Pulmonary artery endothelial cell (primary cell): ENCODE measurements around the gene RNU1-3. TPM values are rescaled to one million over a fixed set of nuclear protein-coding genes. Genes with fewer than 3 reads are reported as not detected.
A peak's percentile ranks its signal among the peaks of the same experiment; 100 is the strongest.
"Not testable (repeated sequence)": the region's sequence is repeated elsewhere in the genome, so short reads cannot be mapped to it uniquely, and the experiment has no call there.

ENCODE experiments used
- DNase-seq: peaks from one replicate; pipeline ENCODE4 v3.0.0-alpha.2; 2011; ENCODE audit warnings: low read depth, low spot score
- total RNA-seq: library from RNA; depleted of rRNA; stranded (reverse); fragments of >200 nt; gene quantifications from 2 replicates; pipeline ENCODE4 v1.2.3, GENCODE V29; 2014

RNU1-3 gene
- total RNA-seq, 1 donor from 2014 or later = under 0.01 TPM

GRCh38 chr1:16656981-16657683, 9.6 kb downstream of the RNU1-3 start:
- not testable (repeated sequence) for DNase-seq

- not testable (repeated sequence) for DNase-seq
Observed at GRCh38 chr1:16656574-16656973, 10.2 kb downstream of the RNU1-3 start.

- DNase-seq = not testable (repeated sequence)
Observed at GRCh38 chr1:16651560-16651959, 15.2 kb downstream of the RNU1-3 start.

GRCh38 chr1:16649960-16650359, 16.8 kb downstream of the RNU1-3 start:
- DNase-seq = not testable (repeated sequence)

- DNase-seq = not testable (repeated sequence)
Observed at GRCh38 chr1:16649390-16649789, 17.4 kb downstream of the RNU1-3 start.

GRCh38 chr1:16648756-16649155, 18.0 kb downstream of the RNU1-3 start:
- not testable (repeated sequence) for DNase-seq

GRCh38 chr1:16648250-16648649, 18.5 kb downstream of the RNU1-3 start:
- not testable (repeated sequence) for DNase-seq

- not testable (repeated sequence) for DNase-seq
Observed at GRCh38 chr1:16647179-16648176, 19.3 kb downstream of the RNU1-3 start.

- not testable (repeated sequence) for DNase-seq
Observed at GRCh38 chr1:16646716-16647115, 20.0 kb downstream of the RNU1-3 start.

GRCh38 chr1:16646061-16646664, 20.6 kb downstream of the RNU1-3 start:
- DNase-seq = not testable (repeated sequence)

- DNase-seq = not testable (repeated sequence)
Observed at GRCh38 chr1:16645271-16646060, 21.3 kb downstream of the RNU1-3 start.

- peak; percentile 90 for DNase-seq
Observed at GRCh38 chr1:16644482-16645270, 22.1 kb downstream of the RNU1-3 start.

GRCh38 chr1:16644193-16644481, 22.6 kb downstream of the RNU1-3 start:
- DNase-seq = no peak

- not testable (repeated sequence) for DNase-seq
Observed at GRCh38 chr1:16643476-16644192, 23.1 kb downstream of the RNU1-3 start.

- DNase-seq = not testable (repeated sequence)
Observed at GRCh38 chr1:16643001-16643411, 23.7 kb downstream of the RNU1-3 start.

GRCh38 chr1:16642025-16642966, 24.5 kb downstream of the RNU1-3 start:
- DNase-seq = not testable (repeated sequence)

- not testable (repeated sequence) for DNase-seq
Observed at GRCh38 chr1:16641159-16641975, 25.4 kb downstream of the RNU1-3 start.
